Activated B cell treated with CpG ODN at 0.5 μM for 24 hours (primary cell): ENCODE data around the gene SLC28A1. TPM values are rescaled to one million over a fixed set of nuclear protein-coding genes. Genes with fewer than 3 reads are reported as not detected.

Experiments used
- ATAC-seq: fragments of 200-7000 bp; cut with Tn5 transposase; one replicate; pipeline ENCODE4 v1.10.0; 2021; ENCODE audit warnings: low read depth, mild to moderate bottlenecking, moderate library complexity
- CTCF ChIA-PET: fragments of 350-600 bp; sonication (Branson Sonifier 250); formaldehyde crosslinking; loops from one replicate; lab custom pipeline; 2021; ENCODE audit warnings: antibody characterized with exemption; lab: Charles Lee
- POLR2A ChIA-PET: fragments of 350-600 bp; sonication (Branson Sonifier 250); formaldehyde crosslinking; loops from one replicate; lab custom pipeline; 2021; ENCODE audit warnings: antibody characterized with exemption; lab: Charles Lee
- DNase-seq: peaks from one replicate; pipeline ENCODE4 v3.0.0; 2022
- H3K27ac Mint-ChIP-seq: one replicate; pipeline ENCODE4 v1.8.0; 2020; ENCODE audit warnings: mixed read lengths
- H3K27me3 Mint-ChIP-seq: one replicate; pipeline ENCODE4 v1.8.0; 2021; ENCODE audit warnings: mixed read lengths
- H3K36me3 Mint-ChIP-seq: one replicate; pipeline ENCODE4 v1.8.0; 2021; ENCODE audit warnings: low read depth, mixed read lengths
- H3K4me1 Mint-ChIP-seq: one replicate; pipeline ENCODE4 v1.8.0; 2021; ENCODE audit warnings: mixed read lengths
- H3K4me3 Mint-ChIP-seq: one replicate; pipeline ENCODE4 v1.8.0; 2020; ENCODE audit warnings: mild to moderate bottlenecking, mixed read lengths
- H3K9me3 Mint-ChIP-seq: one replicate; pipeline ENCODE4 v1.8.0; 2020; ENCODE audit warnings: mixed read lengths
- intact Hi-C: fragments of 100-400 bp; cut with micrococcal nuclease; formaldehyde crosslinking; loops from one replicate; pipeline ENCODE4 v1.15.1; 2024
- total RNA-seq: library from RNA; stranded (reverse); gene quantifications from 2 replicates; pipeline ENCODE4 v1.2.3, GENCODE V29; 2022
- TF ChIP-seq, protein P1 (sequence below): fragments of 200-600 bp; IDR thresholded peaks from one replicate; pipeline ENCODE4 v1.8.0; 2022; ENCODE audit warnings: antibody characterized with exemption, mild to moderate bottlenecking

SLC28A1 gene
- total RNA-seq, 1 donor from 2014 or later = not detected

DNA sequence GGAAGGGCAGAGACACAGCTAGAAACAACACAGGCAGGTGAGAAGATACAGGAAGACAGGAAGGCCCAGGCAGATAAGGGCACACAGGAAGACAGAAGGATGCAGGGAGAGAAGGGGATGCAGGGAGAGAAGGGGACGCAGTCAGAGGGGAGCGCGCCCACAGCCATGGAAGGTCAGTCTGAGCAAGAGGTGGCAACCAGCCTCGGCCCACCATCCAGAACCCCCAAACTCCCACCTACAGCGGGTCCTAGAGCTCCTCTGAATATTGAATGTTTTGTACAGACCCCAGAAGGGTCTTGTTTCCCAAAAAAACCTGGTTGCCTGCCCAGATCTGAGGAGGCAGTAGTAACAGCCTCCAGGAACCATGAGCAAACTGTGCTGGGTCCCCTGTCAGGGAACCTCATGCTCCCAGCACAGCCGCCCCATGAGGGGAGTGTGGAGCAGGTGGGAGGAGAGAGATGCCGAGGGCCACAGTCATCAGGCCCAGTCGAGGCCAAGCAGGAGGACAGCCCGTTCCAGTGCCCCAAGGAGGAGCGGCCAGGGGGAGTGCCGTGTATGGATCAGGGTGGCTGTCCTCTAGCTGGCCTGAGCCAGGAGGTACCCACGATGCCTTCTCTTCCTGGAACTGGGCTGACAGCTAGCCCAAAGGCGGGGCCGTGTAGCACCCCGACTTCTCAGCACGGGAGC is 27.6 kb upstream of the SLC28A1 start:
- Mint-ChIP-seq H3K36me3 (no peaks in the 10 kb centered on the region), H3K27me3 (no peaks in the 10 kb centered on the region), H3K27ac (no peak overlapping the region), H3K4me1 (no peaks in the 10 kb centered on the region), H3K4me3 (no peak overlapping the region), H3K9me3 (no peaks in the 10 kb centered on the region)
- intact Hi-C loops = no loop called here
- TF ChIP-seq, protein P1, sequence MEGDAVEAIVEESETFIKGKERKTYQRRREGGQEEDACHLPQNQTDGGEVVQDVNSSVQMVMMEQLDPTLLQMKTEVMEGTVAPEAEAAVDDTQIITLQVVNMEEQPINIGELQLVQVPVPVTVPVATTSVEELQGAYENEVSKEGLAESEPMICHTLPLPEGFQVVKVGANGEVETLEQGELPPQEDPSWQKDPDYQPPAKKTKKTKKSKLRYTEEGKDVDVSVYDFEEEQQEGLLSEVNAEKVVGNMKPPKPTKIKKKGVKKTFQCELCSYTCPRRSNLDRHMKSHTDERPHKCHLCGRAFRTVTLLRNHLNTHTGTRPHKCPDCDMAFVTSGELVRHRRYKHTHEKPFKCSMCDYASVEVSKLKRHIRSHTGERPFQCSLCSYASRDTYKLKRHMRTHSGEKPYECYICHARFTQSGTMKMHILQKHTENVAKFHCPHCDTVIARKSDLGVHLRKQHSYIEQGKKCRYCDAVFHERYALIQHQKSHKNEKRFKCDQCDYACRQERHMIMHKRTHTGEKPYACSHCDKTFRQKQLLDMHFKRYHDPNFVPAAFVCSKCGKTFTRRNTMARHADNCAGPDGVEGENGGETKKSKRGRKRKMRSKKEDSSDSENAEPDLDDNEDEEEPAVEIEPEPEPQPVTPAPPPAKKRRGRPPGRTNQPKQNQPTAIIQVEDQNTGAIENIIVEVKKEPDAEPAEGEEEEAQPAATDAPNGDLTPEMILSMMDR = no peak
- ATAC-seq (no peak), DNase-seq (no peak)
- CTCF ChIA-PET = no interaction called here
- POLR2A ChIA-PET = no interaction called here

DNA sequence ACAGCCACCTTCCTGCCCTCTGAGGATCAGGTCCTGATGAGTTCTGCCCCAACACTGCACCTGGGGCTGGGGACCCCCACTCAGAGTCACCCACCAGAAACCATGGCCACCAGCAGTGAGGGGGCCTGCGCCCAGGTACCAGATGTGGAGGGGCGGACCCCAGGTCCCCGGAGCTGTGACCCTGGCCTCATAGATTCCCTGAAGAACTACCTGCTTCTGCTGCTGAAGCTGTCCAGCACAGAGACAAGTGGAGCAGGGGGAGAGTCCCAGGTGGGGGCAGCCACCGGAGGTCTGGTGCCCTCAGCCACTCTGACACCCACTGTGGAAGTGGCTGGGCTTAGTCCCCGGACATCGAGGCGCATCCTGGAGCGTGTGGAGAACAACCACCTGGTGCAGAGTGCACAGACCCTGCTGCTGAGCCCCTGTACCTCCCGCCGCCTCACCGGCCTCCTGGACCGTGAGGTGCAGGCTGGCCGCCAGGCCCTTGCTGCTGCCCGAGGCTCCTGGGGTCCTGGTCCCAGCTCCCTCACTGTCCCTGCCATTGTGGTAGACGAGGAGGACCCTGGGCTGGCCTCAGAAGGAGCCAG is 27.0 kb upstream of the SLC28A1 start:
- ATAC-seq (no peak), DNase-seq (no peak)
- no peaks in the 10 kb centered on the region for H3K36me3 Mint-ChIP-seq
- H3K27ac Mint-ChIP-seq = no peak overlapping the region
- no peaks in the 10 kb centered on the region for H3K9me3 Mint-ChIP-seq
- CTCF ChIA-PET = no interaction called here
- intact Hi-C loops = no loop called here
- no peaks in the 10 kb centered on the region for H3K27me3 Mint-ChIP-seq
- no peak overlapping the region for H3K4me3 Mint-ChIP-seq
- POLR2A ChIA-PET = no interaction called here
- TF ChIP-seq, protein P1 = no peak
- no peaks in the 10 kb centered on the region for H3K4me1 Mint-ChIP-seq

DNA sequence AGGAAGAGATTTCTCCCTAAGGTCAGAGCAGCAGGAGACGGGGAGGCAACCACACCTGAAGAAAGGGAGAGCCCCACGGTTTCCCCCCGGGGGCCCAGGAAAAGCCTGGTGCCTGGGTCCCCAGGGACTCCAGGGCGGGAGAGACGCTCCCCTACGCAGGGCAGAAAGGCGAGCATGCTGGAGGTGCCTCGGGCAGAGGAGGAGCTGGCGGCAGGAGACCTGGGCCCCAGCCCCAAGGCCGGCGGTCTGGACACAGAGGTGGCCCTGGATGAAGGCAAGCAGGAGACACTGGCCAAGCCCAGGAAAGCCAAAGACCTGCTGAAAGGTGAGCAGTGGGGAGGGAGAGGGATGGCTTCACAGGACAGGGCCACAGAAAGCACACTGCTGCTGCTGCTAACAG is 26.2 kb upstream of the SLC28A1 start:
- TF ChIP-seq, protein P1 = no peak
- Mint-ChIP-seq H3K27me3 (no peaks in the 10 kb centered on the region), H3K36me3 (no peaks in the 10 kb centered on the region), H3K9me3 (no peaks in the 10 kb centered on the region), H3K27ac (no peak overlapping the region), H3K4me3 (no peak overlapping the region), H3K4me1 (no peaks in the 10 kb centered on the region)
- CTCF ChIA-PET = no interaction called here
- DNase-seq (no peak), ATAC-seq (no peak)
- POLR2A ChIA-PET = no interaction called here
- intact Hi-C loops = no loop called here

DNA sequence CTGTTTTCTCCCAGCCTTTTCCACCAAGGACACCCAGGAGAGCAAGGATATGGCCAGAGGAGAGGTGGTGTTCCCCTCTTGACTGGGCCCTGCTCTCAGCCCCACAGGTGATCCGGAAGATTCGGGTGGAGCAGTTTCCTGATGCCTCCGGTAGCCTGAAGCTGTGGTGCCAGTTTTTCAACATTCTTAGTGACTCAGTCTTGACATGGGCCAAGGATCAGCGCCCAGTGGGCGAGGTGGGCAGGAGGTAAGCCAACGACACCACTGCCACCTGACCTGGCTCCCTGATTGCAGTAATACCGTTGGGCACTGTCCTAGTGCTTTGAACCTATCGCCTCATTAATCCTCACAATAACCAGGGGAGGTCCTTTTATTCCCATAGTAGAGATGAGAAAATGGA is 25.3 kb upstream of the SLC28A1 start:
- CTCF ChIA-PET = no interaction called here
- no peak for ATAC-seq
- no peak overlapping the region for H3K27ac Mint-ChIP-seq
- no peak for DNase-seq
- POLR2A ChIA-PET = no interaction called here
- TF ChIP-seq, protein P1 = no peak
- no peaks in the 10 kb centered on the region for H3K9me3 Mint-ChIP-seq
- H3K36me3 Mint-ChIP-seq = no peaks in the 10 kb centered on the region
- H3K4me1 Mint-ChIP-seq = no peaks in the 10 kb centered on the region
- intact Hi-C loops = no loop called here
- no peak overlapping the region for H3K4me3 Mint-ChIP-seq
- no peaks in the 10 kb centered on the region for H3K27me3 Mint-ChIP-seq

DNA sequence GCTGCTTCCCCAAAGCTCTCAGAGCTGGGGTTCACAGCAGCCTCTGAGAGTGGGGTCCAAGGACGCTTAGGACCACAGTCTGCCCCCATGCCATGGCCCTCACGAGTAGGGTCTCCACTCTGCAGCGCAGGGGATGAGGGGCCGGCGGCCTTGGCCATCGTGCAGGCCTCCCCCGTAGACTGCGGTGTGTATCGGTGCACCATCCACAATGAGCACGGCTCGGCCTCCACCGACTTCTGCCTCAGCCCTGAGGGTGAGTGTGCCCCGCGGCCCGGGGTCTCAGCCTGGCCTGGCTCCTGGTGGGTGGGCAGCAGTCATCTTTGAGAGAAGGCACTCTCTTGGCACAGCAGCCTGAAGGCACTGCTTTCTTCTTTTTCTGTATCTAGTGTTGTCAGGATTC is 24.8 kb upstream of the SLC28A1 start:
- Mint-ChIP-seq H3K4me1 (no peaks in the 10 kb centered on the region), H3K36me3 (no peaks in the 10 kb centered on the region), H3K4me3 (no peak overlapping the region), H3K27me3 (no peaks in the 10 kb centered on the region), H3K9me3 (no peaks in the 10 kb centered on the region), H3K27ac (no peak overlapping the region)
- ATAC-seq (no peak), DNase-seq (no peak)
- POLR2A ChIA-PET = no interaction called here
- CTCF ChIA-PET = no interaction called here
- TF ChIP-seq, protein P1 = no peak
- intact Hi-C loops = no loop called here
